Sigmoid colon (tissue), 7 donors: ENCODE results near the gene REXO2. TPM values are rescaled to one million over a fixed set of nuclear protein-coding genes. Genes with fewer than 3 reads are reported as not detected.
A peak's percentile ranks its signal among the peaks of the same experiment; 100 is the strongest.

Experiments
- DNase-seq: peaks from one replicate; pipeline ENCODE4 v3.0.0-alpha.2; 2019
- H3K27ac ChIP-seq, 4 donors: fragments of 200-600 bp; sonication (generic); one replicate each; pipeline ENCODE4 v1.5.1; 2016 to 2019; ENCODE audit warnings: mild to moderate bottlenecking in 1 of 4
- H3K27me3 ChIP-seq, 3 donors: fragments of 200-600 bp; sonication (generic); one replicate each; pipeline ENCODE4 v1.5.1; 2019; ENCODE audit warnings: mild to moderate bottlenecking in 1 of 3
- H3K36me3 ChIP-seq, 4 donors: fragments of 200-600 bp; sonication (generic); one replicate each; pipeline ENCODE4 v1.5.1; 2016 to 2019
- H3K4me1 ChIP-seq, 4 donors: fragments of 200-600 bp; sonication (generic); one replicate each; pipeline ENCODE4 v1.5.1; 2017 to 2019
- H3K4me3 ChIP-seq, 4 donors: fragments of 200-600 bp; sonication (generic); one replicate each; pipeline ENCODE4 v1.5.1; 2017 to 2019; ENCODE audit warnings: mild to moderate bottlenecking in 2 of 4, moderate library complexity in 1 of 4
- H3K9me3 ChIP-seq, 4 donors: fragments of 200-600 bp in 3 of 4; sonication (generic) in 3 of 4; one replicate each; pipeline versions ENCODE4 v1.5.1 to v1.6.1; 2013 to 2019
- CTCF ChIP-seq, 4 experiments: fragments of 450-650 bp in 3 of 4; fragments of 200-600 bp in 1 of 4; IDR thresholded peaks; one replicate each; pipeline ENCODE4 v1.5.1; 2016 to 2019; ENCODE audit warnings: antibody characterized with exemption in 4 of 4, mild to moderate bottlenecking in 3 of 4, moderate library complexity in 2 of 4
- EP300 ChIP-seq, 4 donors: sonication (generic); formaldehyde crosslinking; IDR thresholded peaks; one replicate each; pipeline ENCODE4 v1.6.1; 2017; ENCODE audit warnings: antibody characterized with exemption in 4 of 4
- POLR2A ChIP-seq, 2 donors: fragments of 450-650 bp; IDR thresholded peaks; one replicate each; pipeline ENCODE4 v1.6.1; 2016; ENCODE audit warnings: antibody characterized with exemption in 2 of 2, mild to moderate bottlenecking in 2 of 2, moderate library complexity in 2 of 2
- POLR2AphosphoS5 ChIP-seq, 4 donors: sonication (generic); formaldehyde crosslinking; IDR thresholded peaks; one replicate each; pipeline ENCODE4 v1.6.1; 2017; ENCODE audit warnings: antibody characterized with exemption in 4 of 4
- WGBS, 2 donors: extraction: QIAGEN DNeasy Blood & Tissue Kit; methylation state at CpG; one replicate each; pipeline ENCODE4 v1.1.7; 2013; 5-methylcytosine and 5-hydroxymethylcytosine counted together
- intact Hi-C: fragments of 100-400 bp; cut with DNase I; formaldehyde crosslinking; loops from one replicate; pipeline ENCODE4 v1.15.1; 2023
- polyA plus RNA-seq, 3 donors: library from polyadenylated mRNA; stranded (reverse); fragments of 200-250 nt; gene quantifications; one replicate each; pipeline ENCODE4 v1.2.3, GENCODE V29; 2013
- total RNA-seq, 4 donors: library from RNA; depleted of rRNA; stranded (reverse); fragments of >200 nt; gene quantifications; one replicate each; pipeline ENCODE4 v1.1.0, GENCODE V29; 2016
- donor health status: healthy with polysubstance abuse.
- donor health status: Bipolar disorder and iron deficiency.
- donor health status: healthy.

Gene REXO2
- total RNA-seq (100 to 1,000 TPM; 158 to 238 (median 200) TPM), polyA plus RNA-seq (10 to 100 TPM; 49.7 to 93.1 (median 55.4) TPM)

DNA sequence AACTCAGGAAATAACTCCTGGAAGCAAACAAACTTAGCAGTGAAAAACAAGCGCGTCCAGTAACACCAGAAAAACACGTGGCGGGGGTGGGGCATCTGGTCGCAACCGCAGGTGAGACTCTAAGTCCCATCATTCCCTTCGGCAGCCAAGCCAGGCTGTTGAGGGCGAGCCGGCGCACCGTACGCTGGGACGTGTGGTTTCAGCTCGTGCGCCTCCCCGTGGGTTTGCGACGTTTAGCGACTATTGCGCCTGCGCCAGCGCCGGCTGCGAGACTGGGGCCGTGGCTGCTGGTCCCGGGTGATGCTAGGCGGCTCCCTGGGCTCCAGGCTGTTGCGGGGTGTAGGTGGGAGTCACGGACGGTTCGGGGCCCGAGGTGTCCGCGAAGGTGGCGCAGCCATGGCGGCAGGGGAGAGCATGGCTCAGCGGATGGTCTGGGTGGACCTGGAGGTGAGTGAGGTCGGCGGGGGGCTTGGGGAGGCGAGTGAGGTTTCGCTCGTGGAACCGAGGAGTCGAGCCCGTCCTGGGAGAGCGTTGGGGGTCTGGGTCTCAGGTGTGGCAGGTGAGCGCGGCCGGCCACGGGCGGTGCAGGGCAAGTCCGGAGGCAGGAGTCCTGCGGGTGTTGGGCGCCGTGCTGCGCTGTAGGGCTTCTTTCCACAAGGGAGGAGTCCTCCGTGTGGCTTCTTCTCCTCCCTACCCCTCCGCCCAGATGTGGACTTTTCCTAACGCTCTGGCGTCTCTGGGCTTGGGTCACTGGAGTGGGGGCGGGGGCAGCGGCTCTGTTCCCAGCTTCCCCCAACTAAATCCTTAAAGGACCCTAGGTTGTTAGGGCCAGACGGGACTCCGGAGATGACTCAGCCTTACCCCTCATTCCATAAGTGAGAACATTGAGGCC lies at the start of gene REXO2:
Gene REXO2, plus strand, starts transcription at position 239 of the 892 bp plus-strand sequence. Its CDS starts 62 bp downstream, at position 301.
- TF ChIP-seq EP300 (IDR thresholded peaks at IDR 0.05) (no peak), POLR2A (IDR thresholded peaks at IDR 0.05) (peak; percentile 72 to 78), CTCF (IDR thresholded peaks at IDR 0.05) (peak in 2 of 4 experiments; percentile 15 to 27), POLR2AphosphoS5 (IDR thresholded peaks at IDR 0.05) (peak; percentile 89 to 98 (median 95))
- peak within 1 kb of the TSS; percentile 85 to 95 (median 92) for H3K27ac ChIP-seq
- H3K9me3 ChIP-seq, result no peaks in the 10 kb centered on the region
- peaks cover 2 to 31% (median 18%) of the 10 kb centered on the region in 4 donors for H3K4me1 ChIP-seq
- intact Hi-C loops, result loop anchor here (1.0 kb wide), 1 partner anchor 39 kb away; the partner anchor contains the start of genes C11orf71 and RBM7
- WGBS, 2 donors, result 0% methylated on average over 64 of the region's 64 CpGs
- H3K4me3 ChIP-seq, result peak within 1 kb of the TSS; percentile 81 to 99 (median 94)
- peak; percentile 98 for DNase-seq
- H3K36me3 ChIP-seq, result peaks cover 0 to 8% (median 2%) of the 10 kb centered on the region in 4 donors
- no peaks in the 10 kb centered on the region for H3K27me3 ChIP-seq

- Histone ChIP-seq H3K9me3 (no peaks in the 10 kb centered on the region), H3K4me3 (no peak overlapping the region), H3K36me3 (no peaks in the 10 kb centered on the region), H3K27ac (no peak overlapping the region), H3K27me3 (no peaks in the 10 kb centered on the region), H3K4me1 (peaks cover 0 to 6% (median 3%) of the 10 kb centered on the region in 4 donors)
- no peak for TF ChIP-seq POLR2A (IDR thresholded peaks at IDR 0.05)
- TF ChIP-seq CTCF (IDR thresholded peaks at IDR 0.05), result no peak
- no peak for TF ChIP-seq POLR2AphosphoS5 (IDR thresholded peaks at IDR 0.05)
- TF ChIP-seq EP300 (IDR thresholded peaks at IDR 0.05), result no peak
- no peak for DNase-seq
- intact Hi-C loops, result no loop called here
- 47 to 75% methylated on average over 4 of the region's 4 CpGs for WGBS, 2 donors
These were observed 46.3 kb upstream of the REXO2 start for GRCh38 chr11:114392735-114393667.

GRCh38 chr11:114395736-114396135 lies 43.5 kb upstream of the REXO2 start:
- 14 to 58% methylated on average over 3 of the region's 3 CpGs for WGBS, 2 donors
- intact Hi-C loops, result loop anchor here (5.0 kb wide), 2 partner anchors 48 to 113 kb away; no protein-coding TSS in a partner anchor

More at GRCh38 chr11:114395736-114396135, 43.5 kb upstream of the REXO2 start:
- Histone ChIP-seq H3K27ac (no peak overlapping the region), H3K9me3 (no peaks in the 10 kb centered on the region), H3K4me1 (peaks cover 0 to 23% (median 18%) of the 10 kb centered on the region in 4 donors), H3K4me3 (no peak overlapping the region), H3K27me3 (no peaks in the 10 kb centered on the region), H3K36me3 (no peaks in the 10 kb centered on the region)
- DNase-seq, result no peak
- TF ChIP-seq CTCF (IDR thresholded peaks at IDR 0.05) (no peak), POLR2A (IDR thresholded peaks at IDR 0.05) (no peak), POLR2AphosphoS5 (IDR thresholded peaks at IDR 0.05) (no peak), EP300 (IDR thresholded peaks at IDR 0.05) (no peak)
